Ectodermal cell (in vitro differentiated cells): Measurements from ENCODE around the gene LRMDA.
"Not testable (repeated sequence)": the region's sequence is repeated elsewhere in the genome, so short reads cannot be mapped to it uniquely, and the experiment has no call there.

Experiments
- H3K27ac ChIP-seq: 2 replicates; pipeline ENCODE4 v1.7.0; 2013; ENCODE audit warnings: mild to moderate bottlenecking, low read depth, low read length; ENCODE audit not compliant: insufficient read depth, poor library complexity, severe bottlenecking
- H3K27me3 ChIP-seq: 2 replicates; pipeline ENCODE4 v1.7.0; 2013; ENCODE audit warnings: mild to moderate bottlenecking, low read length; ENCODE audit not compliant: insufficient read depth, control insufficient read depth, poor library complexity, severe bottlenecking
- H3K36me3 ChIP-seq: one replicate; pipeline ENCODE4 v1.7.0; 2013; ENCODE audit warnings: low read length; ENCODE audit not compliant: control insufficient read depth, insufficient read depth
- H3K4me1 ChIP-seq: one replicate; pipeline ENCODE4 v1.7.0; 2013; ENCODE audit warnings: low read length; ENCODE audit not compliant: control insufficient read depth, insufficient read depth
- H3K4me3 ChIP-seq: 2 replicates; pipeline ENCODE4 v1.7.0; 2013; ENCODE audit warnings: low read depth, low read length, control low read depth; ENCODE audit not compliant: insufficient read depth
- H3K9me3 ChIP-seq: 2 replicates; pipeline ENCODE4 v1.7.0; 2013; ENCODE audit warnings: mild to moderate bottlenecking, low read length, moderate library complexity; ENCODE audit not compliant: control insufficient read depth
- WGBS, 2 experiments: methylation state at CpG; one replicate each; pipeline ENCODE4 v1.1.7; 2013; ENCODE audit warnings: missing lambda C conversion rate in 2 of 2; 5-methylcytosine and 5-hydroxymethylcytosine counted together

LRMDA gene

DNA sequence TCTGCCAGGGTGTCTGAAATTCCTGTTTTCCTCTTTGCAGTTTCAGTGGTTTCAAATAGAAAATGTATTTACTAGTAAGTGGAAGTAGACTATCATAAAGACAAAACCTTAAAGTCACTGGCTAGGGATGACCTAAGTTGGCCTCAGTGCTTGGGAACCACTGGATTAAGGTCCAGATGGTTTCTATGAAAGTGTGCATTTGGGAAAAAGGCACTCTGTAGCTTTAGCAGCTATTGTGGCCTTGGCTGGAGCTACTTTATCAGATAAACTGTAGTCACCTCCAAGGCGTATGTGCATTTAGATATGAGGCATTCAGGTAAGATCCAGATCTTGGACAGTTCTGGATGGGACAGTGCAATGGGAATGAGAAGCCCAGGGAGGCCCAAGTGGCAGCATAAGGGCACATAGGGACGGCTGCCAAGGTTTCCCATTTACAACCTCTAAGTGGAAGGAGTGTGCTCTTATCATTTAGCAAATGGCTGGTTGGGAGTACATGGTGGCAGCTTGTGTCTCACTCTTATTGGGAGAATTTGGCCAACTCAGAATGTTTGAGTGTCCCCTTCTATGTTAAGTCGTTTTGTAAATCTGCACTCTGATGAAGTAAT, 185.6 kb downstream of the LRMDA start:
- H3K27me3 ChIP-seq = no peaks in the 10 kb centered on the region
- 87 to 88% methylated on average over 3 of the region's 3 CpGs for WGBS, 2 experiments
- H3K9me3 ChIP-seq = no peaks in the 10 kb centered on the region
- H3K36me3 ChIP-seq = no peaks in the 10 kb centered on the region
- no peak overlapping the region for H3K27ac ChIP-seq
- no peak overlapping the region for H3K4me3 ChIP-seq
- H3K4me1 ChIP-seq = peaks cover 10% of the 10 kb centered on the region

DNA sequence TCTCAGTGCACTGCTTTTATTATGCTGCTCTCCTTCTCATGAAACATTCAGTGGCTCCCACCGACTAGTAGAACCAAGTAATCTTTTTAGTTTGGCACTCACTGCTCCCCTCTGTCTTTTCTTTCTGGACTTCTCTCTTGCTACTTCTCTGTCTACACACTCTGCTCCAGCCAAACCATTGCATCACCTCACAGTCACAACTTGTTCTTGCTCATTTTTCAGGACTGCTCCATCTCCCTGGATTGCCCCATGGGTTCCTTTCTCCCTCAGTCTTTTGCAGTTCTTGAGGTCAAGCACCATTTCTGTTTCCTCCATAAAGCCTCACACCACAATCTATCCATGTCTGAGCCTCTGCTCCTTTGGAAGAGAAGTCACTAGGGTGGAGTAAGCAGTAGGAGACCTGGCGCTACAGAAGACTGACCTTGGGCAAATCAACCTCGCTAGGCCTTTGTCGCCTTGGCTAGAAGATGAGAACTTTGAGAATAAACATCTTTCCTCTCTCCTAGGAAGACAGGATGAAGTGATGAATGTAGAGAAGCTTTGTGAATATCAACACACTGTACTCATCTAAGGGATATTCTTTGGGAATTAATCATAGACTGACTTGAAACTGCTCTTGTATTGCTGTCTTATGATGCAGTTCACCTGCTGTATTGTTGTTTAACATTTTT, 186.2 kb downstream of the LRMDA start:
- WGBS, 2 experiments = 92 to 94% methylated on average over 4 of the region's 4 CpGs
- no peaks in the 10 kb centered on the region for H3K27me3 ChIP-seq
- no peaks in the 10 kb centered on the region for H3K9me3 ChIP-seq
- H3K4me1 ChIP-seq = peaks cover 8% of the 10 kb centered on the region
- no peak overlapping the region for H3K4me3 ChIP-seq
- H3K27ac ChIP-seq = no peak overlapping the region
- no peaks in the 10 kb centered on the region for H3K36me3 ChIP-seq

DNA sequence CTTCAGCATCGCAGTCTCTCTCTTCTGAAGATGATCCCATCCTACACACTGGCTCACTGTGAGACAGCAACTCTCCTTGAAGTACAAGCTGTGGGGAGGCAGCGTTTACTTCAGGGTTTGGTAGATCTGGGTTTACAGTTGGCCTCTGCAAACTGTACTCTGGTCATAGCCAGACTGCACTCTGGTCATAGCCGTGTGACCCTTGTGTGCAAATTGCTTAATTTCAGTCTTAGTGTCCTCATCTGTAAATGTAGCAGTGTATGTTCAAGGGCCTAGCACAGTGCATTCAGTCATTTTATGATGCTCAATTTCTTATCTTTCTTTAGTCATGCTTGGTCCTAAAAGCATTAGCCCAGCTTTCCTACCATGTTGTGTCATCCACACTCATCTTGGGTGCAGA, 188.2 kb downstream of the LRMDA start:
- H3K4me1 ChIP-seq = peaks cover 10% of the 10 kb centered on the region
- WGBS, 2 experiments = 91 to 94% methylated on average over 3 of the region's 3 CpGs

DNA sequence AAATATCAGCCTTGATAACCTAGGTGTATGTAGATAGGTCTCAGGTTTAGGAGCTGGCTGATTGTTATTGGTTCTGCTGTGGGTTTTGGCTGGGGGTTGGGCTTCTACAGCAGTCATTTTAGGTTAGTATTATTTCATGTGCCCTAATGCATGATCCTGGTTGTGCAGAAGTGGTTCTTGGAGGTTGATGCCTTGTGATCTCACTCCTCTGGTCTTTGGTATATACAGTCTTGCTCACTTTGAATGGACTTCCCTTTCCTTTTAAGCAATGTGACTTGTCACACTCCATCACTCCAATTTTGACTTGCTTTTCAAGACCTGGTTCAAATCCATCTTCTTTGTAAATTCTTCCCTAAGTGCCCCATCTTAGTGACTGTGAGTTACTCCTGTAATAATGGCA, 188.9 kb downstream of the LRMDA start:
- H3K4me1 ChIP-seq = peaks cover 7% of the 10 kb centered on the region
- no peak overlapping the region for H3K27ac ChIP-seq
- no peaks in the 10 kb centered on the region for H3K27me3 ChIP-seq
- no peaks in the 10 kb centered on the region for H3K36me3 ChIP-seq
- no peak overlapping the region for H3K4me3 ChIP-seq
- no peaks in the 10 kb centered on the region for H3K9me3 ChIP-seq

More for the DNA sequence above, 188.2 kb downstream of the LRMDA start:
- no peaks in the 10 kb centered on the region for H3K9me3 ChIP-seq
- H3K27ac ChIP-seq = no peak overlapping the region
- H3K27me3 ChIP-seq = no peaks in the 10 kb centered on the region
- H3K36me3 ChIP-seq = no peaks in the 10 kb centered on the region
- H3K4me3 ChIP-seq = no peak overlapping the region

DNA sequence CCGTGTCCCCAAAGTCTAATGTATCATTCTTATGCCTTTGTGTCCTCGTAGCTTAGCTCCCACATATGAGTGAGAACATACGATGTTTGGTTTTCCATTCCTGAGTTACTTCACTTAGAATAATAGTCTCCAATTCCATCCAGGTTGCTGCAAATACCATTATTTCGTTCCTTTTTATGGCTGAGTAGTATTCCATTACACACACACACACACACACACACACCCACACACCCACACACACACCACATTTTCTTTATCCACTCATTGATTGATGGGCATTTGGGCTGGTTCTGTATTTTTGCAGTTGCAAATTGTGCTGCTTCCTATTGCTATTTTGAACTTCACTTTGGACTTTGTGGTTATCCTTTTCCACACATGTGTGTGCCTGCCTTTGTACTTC, 189.6 kb downstream of the LRMDA start:
- H3K27me3 ChIP-seq, H3K36me3 ChIP-seq, H3K27ac ChIP-seq, H3K9me3 ChIP-seq, H3K4me3 ChIP-seq, H3K4me1 ChIP-seq: not testable (repeated sequence)
- WGBS, 2 experiments = 91% methylated on average over 4 of the region's 4 CpGs

DNA sequence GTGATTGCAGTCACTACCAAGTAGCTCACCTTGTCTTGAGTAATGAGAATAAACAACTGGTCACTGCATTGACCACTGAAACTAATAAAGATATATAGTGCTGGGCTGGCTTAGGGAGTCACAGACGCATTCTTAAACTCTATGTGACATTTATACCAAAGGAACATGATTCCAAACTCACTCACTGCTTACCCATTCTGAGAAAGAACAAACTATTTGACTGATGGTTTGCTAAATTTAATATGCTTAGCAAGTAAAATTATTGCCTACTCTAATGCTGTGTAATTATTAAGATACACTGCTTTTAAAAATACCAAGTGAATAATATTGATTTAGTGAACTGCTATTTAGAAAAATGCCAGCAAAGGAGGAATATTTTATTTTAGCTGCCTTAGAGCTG, 191.1 kb downstream of the LRMDA start:
- WGBS, 2 experiments = 93% methylated on average over 1 of the region's 1 CpG; no CpG with 5 or more reads in 1 of the 2 experiments
- peaks cover 7% of the 10 kb centered on the region for H3K4me1 ChIP-seq
- no peaks in the 10 kb centered on the region for H3K9me3 ChIP-seq
- no peak overlapping the region for H3K27ac ChIP-seq
- no peaks in the 10 kb centered on the region for H3K36me3 ChIP-seq
- H3K4me3 ChIP-seq = no peak overlapping the region
- no peaks in the 10 kb centered on the region for H3K27me3 ChIP-seq

DNA sequence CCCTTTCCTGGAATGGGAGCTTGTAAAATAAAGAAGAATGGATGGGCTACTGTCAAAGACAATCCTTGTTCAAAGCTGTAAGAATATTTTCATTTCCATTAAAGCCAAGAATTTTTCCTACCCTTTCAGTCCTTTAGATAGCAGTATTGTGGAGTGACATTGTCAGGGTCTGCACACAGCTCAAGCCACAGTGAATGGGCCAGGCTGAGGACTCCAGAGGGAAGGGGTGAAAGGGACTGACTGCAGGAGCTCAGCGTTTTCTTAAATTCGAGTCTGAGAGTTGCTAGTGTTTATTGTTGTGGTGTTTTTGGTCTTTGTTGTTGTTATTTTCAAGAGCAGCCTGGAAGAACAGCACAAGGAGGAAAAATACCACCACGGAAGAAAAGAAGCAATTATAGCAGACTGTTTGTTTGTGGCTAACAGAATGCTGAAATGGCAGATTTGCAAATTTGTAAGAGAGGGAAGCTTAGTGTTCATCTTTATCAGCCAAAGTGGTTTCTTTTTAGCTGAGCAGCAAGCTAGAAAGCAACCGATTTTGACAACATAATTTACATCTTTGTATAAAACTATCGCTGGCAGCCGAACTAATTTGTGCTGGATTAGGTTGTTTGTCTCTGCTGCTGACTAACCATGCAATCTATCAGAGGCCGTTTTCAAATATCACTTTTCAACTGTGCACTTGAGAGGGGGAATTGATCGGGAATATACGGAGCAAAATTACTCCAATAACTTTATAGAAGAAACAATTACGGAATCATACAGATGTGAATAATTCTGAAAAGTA, 192.1 kb downstream of the LRMDA start:
- 57 to 71% methylated on average over 7 to 10 of the region's 10 CpGs for WGBS, 2 experiments

DNA sequence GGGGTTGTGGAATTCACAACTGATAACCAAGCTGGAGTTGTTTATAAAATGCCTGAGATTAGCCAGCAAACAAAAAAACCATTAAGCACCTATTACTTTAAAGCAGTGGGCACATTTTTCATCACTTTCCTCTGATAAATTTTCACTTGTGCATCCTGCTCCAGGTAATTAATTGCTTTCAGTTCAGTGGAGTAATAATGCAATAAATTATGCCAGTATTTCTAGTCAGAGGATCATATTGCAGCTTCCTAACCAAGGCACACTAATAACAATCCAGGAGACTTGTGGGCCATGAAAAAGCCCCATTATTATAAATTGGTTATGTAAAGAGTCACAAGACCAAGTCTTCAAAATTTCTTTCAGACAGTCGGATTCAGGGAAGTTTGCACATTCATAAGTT, 193.2 kb downstream of the LRMDA start:
- H3K27ac ChIP-seq = no peak overlapping the region
- H3K4me3 ChIP-seq = no peak overlapping the region
- H3K9me3 ChIP-seq = no peaks in the 10 kb centered on the region
- 97 to 100% methylated on average over 1 of the region's 1 CpG for WGBS, 2 experiments
- no peaks in the 10 kb centered on the region for H3K27me3 ChIP-seq
- H3K4me1 ChIP-seq = peaks cover 7% of the 10 kb centered on the region
- H3K36me3 ChIP-seq = no peaks in the 10 kb centered on the region

More for the DNA sequence above, 192.1 kb downstream of the LRMDA start:
- Histone ChIP-seq H3K27ac (no peak overlapping the region), H3K4me3 (no peak overlapping the region), H3K36me3 (no peaks in the 10 kb centered on the region), H3K9me3 (no peaks in the 10 kb centered on the region), H3K4me1 (peaks cover 7% of the 10 kb centered on the region), H3K27me3 (no peaks in the 10 kb centered on the region)

DNA sequence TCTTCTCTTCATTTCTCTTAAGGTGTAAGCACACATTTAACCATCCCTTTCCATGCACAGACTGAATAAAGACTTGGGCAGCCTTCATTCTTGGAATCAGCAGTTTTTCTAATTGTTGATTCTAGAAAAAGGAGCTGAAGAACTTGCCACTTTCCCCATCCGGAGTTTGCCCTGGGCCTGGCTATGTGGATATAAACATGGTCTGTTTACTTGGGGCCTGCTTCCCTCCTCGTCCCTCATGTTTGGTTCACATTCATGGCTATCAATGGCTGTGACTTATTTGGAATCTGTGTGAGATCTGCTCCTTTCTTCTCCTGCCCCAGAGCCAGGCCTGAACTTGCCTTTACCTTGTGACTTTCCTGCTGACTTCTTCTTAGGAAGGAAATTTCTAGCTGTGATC, 199.3 kb downstream of the LRMDA start:
- H3K27ac ChIP-seq = no peak overlapping the region
- WGBS, 2 experiments = 91 to 94% methylated on average over 2 of the region's 2 CpGs
- no peaks in the 10 kb centered on the region for H3K27me3 ChIP-seq
- no peaks in the 10 kb centered on the region for H3K36me3 ChIP-seq
- H3K4me1 ChIP-seq = no peaks in the 10 kb centered on the region
- H3K4me3 ChIP-seq = no peak overlapping the region
- no peaks in the 10 kb centered on the region for H3K9me3 ChIP-seq

GRCh38 chr10:75632805-75633462, 201.5 kb downstream of the LRMDA start:
- 81 to 82% methylated on average over 8 of the region's 8 CpGs for WGBS, 2 experiments
- no peak overlapping the region for H3K4me3 ChIP-seq

More at GRCh38 chr10:75632805-75633462, 201.5 kb downstream of the LRMDA start:
- Histone ChIP-seq H3K27ac (no peak overlapping the region), H3K4me1 (no peaks in the 10 kb centered on the region), H3K9me3 (no peaks in the 10 kb centered on the region), H3K36me3 (no peaks in the 10 kb centered on the region), H3K27me3 (no peaks in the 10 kb centered on the region)
